Endothelial cell of umbilical vein (primary cell): ENCODE results near the gene GEMIN5. TPM values are rescaled to one million over a fixed set of nuclear protein-coding genes. Genes with fewer than 3 reads are reported as not detected.
"Not testable (repeated sequence)": the region's sequence is repeated elsewhere in the genome, so short reads cannot be mapped to it uniquely, and the experiment has no call there.

ENCODE experiments used
- BruUV-seq: library from RNA; stranded (reverse); fragments of 400-500 nt; replicated peaks from 2 replicates; lab custom pipeline; 2021; lab: Mats Ljungman, UMichigan
- CTCF ChIA-PET: fragments of 300-600, 350-600 bp; sonication (Branson Sonifier 250); formaldehyde crosslinking; loops from one replicate; lab custom pipeline; 2021; ENCODE audit warnings: antibody characterized with exemption, inconsistent platforms; lab: Charles Lee
- POLR2A ChIA-PET: fragments of 300-600, 350-600 bp; sonication (Branson Sonifier 250); formaldehyde crosslinking; loops from one replicate; lab custom pipeline; 2021; ENCODE audit warnings: antibody characterized with exemption, inconsistent platforms; lab: Charles Lee
- DNase-seq: peaks from one replicate; pipeline ENCODE4 v3.0.0-alpha.2; 2011; ENCODE audit warnings: low read depth, low spot score
- FAIRE-seq: peaks from 2 replicates; lab custom pipeline; 2011; peaks lifted over from hg19 to GRCh38; lab: Jason Lieb, UNC
- H2AFZ ChIP-seq: 2 replicates; pipeline ENCODE4 v1.6.0; 2012; ENCODE audit warnings: low read depth, low read length, control low read depth, inconsistent platforms
- H3K27ac ChIP-seq: 2 replicates; pipeline ENCODE4 v1.5.1; 2011; ENCODE audit warnings: low read depth, mild to moderate bottlenecking, control low read depth, low read length, moderate library complexity; ENCODE audit not compliant: insufficient read depth
- H3K27me3 ChIP-seq, 2 experiments: 2 replicates each; pipeline versions ENCODE4 v1.6.0 to v1.6.1; 2011; ENCODE audit warnings: low read length in 2 of 2, mixed read lengths in 1 of 2; ENCODE audit not compliant: control insufficient read depth in 2 of 2, insufficient read depth in 2 of 2
- H3K36me3 ChIP-seq, 2 experiments: 2 replicates in 1 of 2; 3 replicates in 1 of 2; pipeline ENCODE4 v1.5.1; 2011; ENCODE audit warnings: low read length in 2 of 2, mild to moderate bottlenecking in 1 of 2, moderate library complexity in 1 of 2; ENCODE audit not compliant: control insufficient read depth in 2 of 2, insufficient read depth in 2 of 2; ENCODE audit errors: extremely low read depth in 1 of 2
- H3K4me1 ChIP-seq: 3 replicates; pipeline ENCODE4 v1.5.1; 2011; ENCODE audit warnings: mild to moderate bottlenecking, low read length; ENCODE audit not compliant: control insufficient read depth, insufficient read depth; ENCODE audit errors: extremely low read depth
- H3K4me2 ChIP-seq: 2 replicates; pipeline ENCODE4 v1.6.1; 2011; ENCODE audit warnings: low read length, control low read depth, mixed read lengths; ENCODE audit not compliant: insufficient read depth
- H3K4me3 ChIP-seq, 3 experiments: fragments of 200-600 bp in 1 of 3; sonication (generic), shearing (Covaris generic) in 1 of 3; replicated peaks in 1 of 3; 2 replicates each; pipeline ENCODE4 v1.5.1; 2011 to 2016; ENCODE audit warnings: control low read depth in 3 of 3, low read length in 3 of 3, mild to moderate bottlenecking in 2 of 3, inconsistent platforms in 1 of 3, low read depth in 1 of 3, moderate library complexity in 1 of 3; ENCODE audit not compliant: insufficient read depth in 1 of 3
- H3K79me2 ChIP-seq: 2 replicates; pipeline ENCODE4 v1.6.0; 2012; ENCODE audit warnings: low read length, inconsistent platforms; ENCODE audit not compliant: control insufficient read depth, insufficient read depth
- H3K9ac ChIP-seq: replicated peaks from 2 replicates; pipeline ENCODE3; 2011; ENCODE audit warnings: low read length, control low read depth; ENCODE audit not compliant: insufficient read depth; ENCODE audit errors: extremely low read depth
- H3K9me1 ChIP-seq: replicated peaks from 3 replicates; pipeline ENCODE4 v1.6.0; 2011; ENCODE audit warnings: mild to moderate bottlenecking, low read length; ENCODE audit not compliant: control insufficient read depth, insufficient read depth; ENCODE audit errors: extremely low read depth
- H3K9me3 ChIP-seq: replicated peaks from 2 replicates; pipeline ENCODE4 v1.5.1; 2012; ENCODE audit warnings: low read length, inconsistent platforms; ENCODE audit not compliant: control insufficient read depth, insufficient read depth
- H4K20me1 ChIP-seq: replicated peaks from 2 replicates; pipeline ENCODE3; 2011; ENCODE audit warnings: mild to moderate bottlenecking, low read length; ENCODE audit not compliant: control insufficient read depth, insufficient read depth; ENCODE audit errors: extremely low read depth
- CTCF ChIP-seq, 2 donors: IDR thresholded peaks; 1 replicate in 1 of 2; 2 replicates in 1 of 2; pipeline ENCODE4 v1.5.1; 2011; ENCODE audit warnings: low read length in 2 of 2, mild to moderate bottlenecking in 2 of 2, moderate library complexity in 2 of 2, control low read depth in 1 of 2, inconsistent platforms in 1 of 2, low read depth in 1 of 2; ENCODE audit not compliant: insufficient read depth in 1 of 2; ENCODE audit errors: extremely low read depth in 1 of 2
- EZH2 ChIP-seq: IDR thresholded peaks from 2 replicates; pipeline ENCODE4 v1.6.1; 2012; ENCODE audit warnings: borderline replicate concordance, low read depth, mild to moderate bottlenecking, moderate library complexity, low read length, inconsistent platforms; ENCODE audit not compliant: severe bottlenecking
- FOS ChIP-seq: IDR thresholded peaks from 2 replicates; pipeline ENCODE4 v1.6.1; 2011; ENCODE audit warnings: mild to moderate bottlenecking, low read length, moderate library complexity, borderline replicate concordance; ENCODE audit not compliant: insufficient read depth
- GATA2 ChIP-seq: IDR thresholded peaks from 2 replicates; pipeline ENCODE4 v1.7.0; 2011; ENCODE audit warnings: low read depth, mild to moderate bottlenecking, moderate library complexity, mixed read lengths, low read length; ENCODE audit not compliant: insufficient read length, insufficient read depth
- JUN ChIP-seq: IDR thresholded peaks from 2 replicates; pipeline ENCODE4 v1.6.1; 2011; ENCODE audit warnings: borderline replicate concordance, low read depth; ENCODE audit not compliant: insufficient read length, insufficient read depth
- MAX ChIP-seq: IDR thresholded peaks from 2 replicates; pipeline ENCODE4 v1.6.1; 2011; ENCODE audit not compliant: insufficient read depth, insufficient read length
- MYC ChIP-seq: IDR thresholded peaks from one replicate; pipeline ENCODE4 v1.6.1; 2011; ENCODE audit warnings: mild to moderate bottlenecking, low read depth, low read length
- POLR2A ChIP-seq: IDR thresholded peaks from 2 replicates; pipeline ENCODE4 v1.6.1; 2012; ENCODE audit warnings: low read depth, mild to moderate bottlenecking, control low read depth, low read length
- POLR2AphosphoS5 ChIP-seq: IDR thresholded peaks from 2 replicates; pipeline ENCODE4 v1.6.1; 2012; ENCODE audit warnings: low read depth, mild to moderate bottlenecking, control low read depth, low read length, moderate library complexity; ENCODE audit not compliant: insufficient read depth
- dilution Hi-C: fragments of 300-500 bp; cut with MboI; formaldehyde crosslinking; loops from one replicate; pipeline ENCODE4 v1.15.0; 2019; ENCODE audit warnings: low sequenced_read_pairs; ENCODE audit not compliant: extremely low pct_ligation_motif_present
- intact Hi-C: fragments of 100-400 bp; cut with micrococcal nuclease; formaldehyde crosslinking; loops from one replicate; pipeline ENCODE4 v1.10.0; 2022
- polyA plus RNA-seq, 4 experiments: library from polyadenylated mRNA; depleted of rRNA in 3 of 4; stranded (reverse) in 3 of 4; unstranded in 1 of 4; fragments of >200 nt; gene quantifications; 2 replicates each; pipeline versions ENCODE4 v1.2.1 to v1.2.3, GENCODE V29; 2011 to 2012; ENCODE audit warnings: missing spikeins in 1 of 4
- total RNA-seq: library from RNA; stranded (reverse); gene quantifications from 2 replicates; pipeline ENCODE4 v1.2.3, GENCODE V29; 2021

The GEMIN5 gene
- total and polyA plus RNA-seq, 2 donors (not counting 3 experiments of a cell fraction or from before 2014, with no cell fraction given), result 7.2 to 23.1 TPM

GRCh38 chr5:154984946-154985516 is 47.0 kb upstream of the GEMIN5 start:
- Histone ChIP-seq H4K20me1 (no peaks in the 10 kb centered on the region), H3K4me3 (no peak overlapping the region), H3K36me3 (no peaks in the 10 kb centered on the region), H3K79me2 (no peaks in the 10 kb centered on the region), H3K9me1 (no peaks in the 10 kb centered on the region), H3K4me1 (peaks cover 7% of the 10 kb centered on the region), H3K4me2 (no peak overlapping the region), H3K9me3 (no peaks in the 10 kb centered on the region), H3K9ac (no peak overlapping the region), H3K27ac (no peak overlapping the region), H3K27me3 (no peaks in the 10 kb centered on the region), H2AFZ (no peak overlapping the region)
- dilution Hi-C loops, result no loop called here
- no TSS peak for BruUV-seq
- DNase-seq, result no peak
- ChIA-PET CTCF (interaction anchor here (1.1 to 3.5 kb wide), 4 partner anchors 12 to 43 kb away, joined by 3 to 27 read pairs (median 7); no protein-coding TSS in a partner anchor), POLR2A (no interaction called here)
- no peak for TF ChIP-seq MYC
- TF ChIP-seq FOS, result no peak
- no peak for TF ChIP-seq GATA2
- TF ChIP-seq EZH2, result no peak
- TF ChIP-seq CTCF (IDR thresholded peaks at IDR 0.05; ENCODE audit: extremely low read depth in 1 of 2, insufficient read depth in 1 of 2, low read depth in 1 of 2, low read length in 2 of 2), result no peak
- TF ChIP-seq MAX, result no peak
- TF ChIP-seq JUN, result no peak
- TF ChIP-seq POLR2A, result no peak
- TF ChIP-seq POLR2AphosphoS5, result no peak
- peak; percentile 15 for FAIRE-seq
- intact Hi-C loops, result loop anchor here (1.0 to 5.0 kb wide), 2 partner anchors 19 to 162 kb away; no protein-coding TSS in a partner anchor

- BruUV-seq, H2AFZ ChIP-seq, DNase-seq, dilution Hi-C loops, H3K27ac ChIP-seq, intact Hi-C loops, H3K9ac ChIP-seq, H3K4me2 ChIP-seq, H4K20me1 ChIP-seq, FAIRE-seq, CTCF ChIA-PET, H3K4me3 ChIP-seq, H3K79me2 ChIP-seq, H3K9me1 ChIP-seq, H3K4me1 ChIP-seq, H3K27me3 ChIP-seq, POLR2A ChIA-PET, H3K9me3 ChIP-seq, H3K36me3 ChIP-seq: not testable (repeated sequence)
Measured at GRCh38 chr5:154978294-154978693, 40.3 kb upstream of the GEMIN5 start.
